Keratinocyte (primary cell): ENCODE results near the gene MYL12A.

Experiments
- EZH2 ChIP-seq: IDR thresholded peaks from one replicate; pipeline ENCODE4 v1.6.1; 2012; ENCODE audit warnings: inconsistent platforms, mild to moderate bottlenecking, low read length, moderate library complexity
- TF ChIP-seq, protein P1 (sequence below), 3 experiments: IDR thresholded peaks in 1 of 3; conservative IDR thresholded peaks in 1 of 3; optimal IDR thresholded peaks in 1 of 3; 2 replicates in 2 of 3; 3 replicates in 1 of 3; pipeline versions ENCODE3 to v1.5.1; 2011; ENCODE audit warnings: low read length in 3 of 3, mild to moderate bottlenecking in 3 of 3, moderate library complexity in 2 of 3, control low read depth in 1 of 3, inconsistent platforms in 1 of 3; ENCODE audit not compliant: insufficient read depth in 2 of 3; ENCODE audit errors: extremely low read depth in 1 of 3

DNA sequence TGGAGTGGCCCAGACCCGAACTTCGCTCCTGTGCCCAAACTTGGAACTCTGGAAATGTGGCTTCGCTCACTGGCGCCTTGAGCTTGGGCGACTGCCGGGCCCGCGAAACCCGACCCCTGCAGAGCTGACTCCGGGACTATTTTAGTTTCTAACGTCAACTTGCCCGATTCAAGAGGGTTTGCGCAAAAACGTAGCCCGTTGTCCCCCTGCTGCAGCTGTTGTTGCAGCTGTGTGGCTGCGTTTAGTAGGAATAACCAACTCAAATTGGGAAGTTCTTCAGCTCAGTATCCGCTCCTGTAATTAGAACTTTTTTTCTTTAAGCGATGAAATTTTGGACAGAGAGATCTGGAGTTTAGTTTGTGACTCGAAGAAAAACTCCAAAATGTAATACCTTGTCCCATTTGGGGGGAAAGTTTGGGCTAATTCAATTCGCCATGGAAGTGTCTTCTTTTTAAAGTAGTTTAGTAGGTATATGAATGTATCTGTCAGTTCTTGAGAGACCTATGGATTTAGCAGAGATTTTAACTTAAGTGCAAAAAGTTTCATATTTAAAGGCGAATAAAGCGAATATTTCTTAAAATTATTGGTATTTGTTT lies 559 bp downstream of the MYL12A start:
- TF ChIP-seq, protein P1, sequence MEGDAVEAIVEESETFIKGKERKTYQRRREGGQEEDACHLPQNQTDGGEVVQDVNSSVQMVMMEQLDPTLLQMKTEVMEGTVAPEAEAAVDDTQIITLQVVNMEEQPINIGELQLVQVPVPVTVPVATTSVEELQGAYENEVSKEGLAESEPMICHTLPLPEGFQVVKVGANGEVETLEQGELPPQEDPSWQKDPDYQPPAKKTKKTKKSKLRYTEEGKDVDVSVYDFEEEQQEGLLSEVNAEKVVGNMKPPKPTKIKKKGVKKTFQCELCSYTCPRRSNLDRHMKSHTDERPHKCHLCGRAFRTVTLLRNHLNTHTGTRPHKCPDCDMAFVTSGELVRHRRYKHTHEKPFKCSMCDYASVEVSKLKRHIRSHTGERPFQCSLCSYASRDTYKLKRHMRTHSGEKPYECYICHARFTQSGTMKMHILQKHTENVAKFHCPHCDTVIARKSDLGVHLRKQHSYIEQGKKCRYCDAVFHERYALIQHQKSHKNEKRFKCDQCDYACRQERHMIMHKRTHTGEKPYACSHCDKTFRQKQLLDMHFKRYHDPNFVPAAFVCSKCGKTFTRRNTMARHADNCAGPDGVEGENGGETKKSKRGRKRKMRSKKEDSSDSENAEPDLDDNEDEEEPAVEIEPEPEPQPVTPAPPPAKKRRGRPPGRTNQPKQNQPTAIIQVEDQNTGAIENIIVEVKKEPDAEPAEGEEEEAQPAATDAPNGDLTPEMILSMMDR (optimal IDR thresholded peaks at IDR 0.05 in 1 of 3, IDR thresholded peaks at IDR 0.05 in 1 of 3, conservative IDR thresholded peaks at IDR 0.05 in 1 of 3; ENCODE audit: extremely low read depth in 1 of 3, insufficient read depth in 2 of 3, low read length in 3 of 3) = no peak
- TF ChIP-seq EZH2 = no peak
